GM18499 (cell line): ENCODE measurements around the gene NAP1L4.
"Not testable (repeated sequence)": the region's sequence is repeated elsewhere in the genome, so short reads cannot be mapped to it uniquely, and the experiment has no call there.

Source experiments
- ATAC-seq: cut with Tn5 transposase; IDR thresholded peaks from one replicate; pipeline ENCODE4 v1.9.1; 2021; ENCODE audit warnings: moderate number of reproducible peaks; ENCODE audit not compliant: insufficient read depth, unreplicated experiment

Gene NAP1L4

GRCh38 chr11:2913776-2914175 lies 78.4 kb downstream of the NAP1L4 start:
- no peak for ATAC-seq

GRCh38 chr11:2913019-2913431 lies 79.1 kb downstream of the NAP1L4 start:
- ATAC-seq, result no peak

DNA sequence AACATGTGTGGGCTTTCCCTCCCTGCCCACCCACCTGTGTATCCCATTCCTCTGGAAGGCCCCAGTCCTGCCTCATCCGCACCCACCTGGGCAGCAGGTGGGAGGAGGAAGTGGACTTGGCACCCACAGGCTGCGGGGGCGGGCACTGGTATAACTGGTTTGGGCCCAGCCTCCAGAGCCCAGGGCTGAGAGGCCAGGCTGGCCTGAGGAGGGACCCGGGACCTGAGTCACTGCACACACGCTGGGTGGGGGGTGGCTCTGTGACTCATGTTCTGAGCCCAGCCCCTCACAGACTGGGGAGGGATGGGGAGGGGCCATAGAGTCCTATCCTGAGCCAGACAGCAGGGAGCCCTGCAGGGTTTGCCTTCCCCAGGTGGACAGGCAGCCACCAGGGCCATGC lies 79.6 kb downstream of the NAP1L4 start:
- no peak for ATAC-seq

DNA sequence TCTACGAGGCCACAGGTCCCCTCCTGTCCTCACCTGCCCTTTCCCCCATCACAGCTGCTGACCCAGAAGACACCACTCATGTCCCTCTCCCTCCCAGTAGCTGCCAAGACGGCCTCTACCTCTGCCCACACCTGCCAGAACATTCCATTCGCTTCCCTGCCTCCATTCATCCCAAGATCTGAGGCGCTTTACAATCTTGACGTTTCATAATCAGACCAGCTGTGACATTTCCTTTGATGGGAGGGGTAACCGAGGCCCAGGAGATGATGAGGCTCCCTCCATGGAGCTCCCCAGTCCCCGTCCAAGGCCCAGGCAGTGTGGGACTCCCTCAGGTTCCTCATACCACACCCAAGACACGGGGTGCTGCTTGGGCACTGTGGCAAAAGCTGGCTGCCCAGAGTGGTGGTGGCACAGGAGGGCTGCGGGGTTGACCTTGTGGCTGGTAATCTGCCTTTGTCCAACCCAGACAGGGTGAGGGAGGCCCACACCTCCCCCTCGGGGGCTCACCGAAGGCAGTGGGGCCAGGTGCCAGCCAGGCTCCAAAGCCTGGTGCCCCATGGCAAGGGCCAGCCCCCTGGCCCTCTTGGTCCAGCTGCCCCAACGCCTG lies 80.2 kb downstream of the NAP1L4 start:
- ATAC-seq, result no peak

DNA sequence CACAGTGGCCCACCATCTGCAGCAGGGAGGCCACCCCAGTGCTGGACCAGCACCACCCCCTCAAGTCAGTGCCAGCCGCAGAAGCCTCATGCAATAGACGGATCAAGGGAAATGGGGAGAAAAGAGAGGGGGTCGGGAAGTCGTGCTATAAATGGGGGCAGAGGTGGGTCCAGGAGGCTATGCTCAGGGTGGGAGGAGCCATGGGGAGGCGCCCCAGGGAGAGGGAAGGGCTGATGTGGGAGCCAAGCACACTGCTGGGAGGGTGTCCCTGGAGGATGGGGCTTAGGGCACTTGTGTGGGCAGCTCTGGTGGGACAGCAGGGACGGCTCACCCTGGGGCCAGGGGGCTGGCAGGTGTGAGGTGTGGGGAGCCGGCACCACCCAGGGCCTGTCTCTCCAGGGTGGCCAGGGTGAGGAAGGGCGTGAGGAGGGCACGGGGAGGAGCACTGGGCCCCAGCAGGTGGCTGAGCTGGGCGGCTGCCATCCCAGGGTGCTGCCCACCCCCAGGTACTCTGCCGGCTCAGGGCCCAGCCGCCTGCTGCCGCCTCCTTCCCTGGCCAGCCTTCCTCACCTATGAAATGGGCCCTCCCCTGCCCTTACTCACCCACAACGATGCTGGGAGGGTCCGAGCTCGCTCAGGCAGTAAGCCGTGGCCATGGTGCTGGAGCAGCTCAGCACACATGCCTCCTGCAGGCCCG lies 80.9 kb downstream of the NAP1L4 start:
- no peak for ATAC-seq

DNA sequence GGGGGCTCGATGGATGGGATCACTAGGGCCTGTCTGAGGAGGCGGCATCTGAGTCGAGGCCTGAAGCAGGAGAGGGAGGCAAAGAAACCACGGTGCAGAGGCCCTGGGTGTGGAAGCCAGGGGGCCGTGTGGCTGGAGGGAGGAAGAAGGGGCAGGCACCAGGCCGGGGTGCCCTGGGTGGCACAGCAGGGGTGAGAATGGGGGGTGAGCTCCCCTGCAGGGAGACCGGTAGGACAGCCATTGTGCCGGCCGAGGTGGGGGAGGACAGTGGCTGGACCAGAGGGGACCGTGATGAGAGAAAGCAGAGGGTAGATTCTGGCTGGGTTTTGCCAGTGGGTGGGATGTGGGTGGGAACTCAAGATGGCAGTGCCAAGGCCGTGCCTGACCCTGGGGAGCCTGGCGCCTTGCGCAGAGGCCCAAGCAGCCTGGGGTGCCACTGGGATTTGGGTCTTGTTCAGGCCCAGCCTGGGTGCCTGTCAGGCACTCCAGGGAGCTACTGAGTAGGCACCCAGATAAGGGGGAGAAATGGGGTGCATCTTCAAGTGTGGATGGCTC lies 81.7 kb downstream of the NAP1L4 start:
- no peak for ATAC-seq

- ATAC-seq, result no peak
These were observed 82.8 kb downstream of the NAP1L4 start for GRCh38 chr11:2909133-2909902.

DNA sequence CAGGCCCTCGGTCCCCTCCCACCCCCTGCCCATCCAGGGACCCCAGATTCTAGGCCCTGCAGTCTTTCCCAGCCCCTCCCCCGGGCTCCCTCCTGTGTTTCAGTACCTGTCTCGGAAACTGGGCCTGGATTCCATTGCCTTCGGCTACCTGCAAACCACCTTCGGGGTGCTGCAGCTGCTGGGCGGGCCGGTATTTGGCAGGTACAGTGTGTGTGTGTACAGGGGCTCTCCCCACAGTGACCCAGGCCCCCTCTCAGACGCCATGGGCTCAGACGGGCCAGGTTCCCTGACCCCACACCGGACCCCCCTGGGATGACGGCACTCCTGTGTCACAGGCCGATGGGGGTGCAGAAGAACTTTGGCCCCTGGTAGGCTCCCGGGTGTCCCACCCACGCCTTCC lies 84.0 kb downstream of the NAP1L4 start:
- ATAC-seq, result no peak

DNA sequence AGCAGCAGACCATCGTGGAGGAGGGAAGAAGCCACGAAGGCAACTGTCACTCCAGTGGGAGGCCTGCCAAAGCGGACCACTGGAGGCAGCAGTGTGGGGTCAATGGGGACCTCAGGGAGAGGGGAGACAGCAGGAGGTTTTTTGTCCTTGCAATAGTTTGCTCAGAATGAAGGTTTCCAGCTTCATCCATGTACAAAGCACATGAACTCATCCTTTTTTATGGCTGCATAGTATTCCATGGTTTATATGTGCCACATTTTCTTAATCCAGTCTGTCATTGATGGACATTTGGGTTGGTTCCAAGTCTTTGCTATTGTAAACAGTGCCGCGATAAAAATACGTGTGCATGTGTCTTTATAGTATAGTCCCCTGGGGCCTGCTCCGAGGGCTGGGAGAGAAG lies 86.8 kb downstream of the NAP1L4 start:
- ATAC-seq, result not testable (repeated sequence)

DNA sequence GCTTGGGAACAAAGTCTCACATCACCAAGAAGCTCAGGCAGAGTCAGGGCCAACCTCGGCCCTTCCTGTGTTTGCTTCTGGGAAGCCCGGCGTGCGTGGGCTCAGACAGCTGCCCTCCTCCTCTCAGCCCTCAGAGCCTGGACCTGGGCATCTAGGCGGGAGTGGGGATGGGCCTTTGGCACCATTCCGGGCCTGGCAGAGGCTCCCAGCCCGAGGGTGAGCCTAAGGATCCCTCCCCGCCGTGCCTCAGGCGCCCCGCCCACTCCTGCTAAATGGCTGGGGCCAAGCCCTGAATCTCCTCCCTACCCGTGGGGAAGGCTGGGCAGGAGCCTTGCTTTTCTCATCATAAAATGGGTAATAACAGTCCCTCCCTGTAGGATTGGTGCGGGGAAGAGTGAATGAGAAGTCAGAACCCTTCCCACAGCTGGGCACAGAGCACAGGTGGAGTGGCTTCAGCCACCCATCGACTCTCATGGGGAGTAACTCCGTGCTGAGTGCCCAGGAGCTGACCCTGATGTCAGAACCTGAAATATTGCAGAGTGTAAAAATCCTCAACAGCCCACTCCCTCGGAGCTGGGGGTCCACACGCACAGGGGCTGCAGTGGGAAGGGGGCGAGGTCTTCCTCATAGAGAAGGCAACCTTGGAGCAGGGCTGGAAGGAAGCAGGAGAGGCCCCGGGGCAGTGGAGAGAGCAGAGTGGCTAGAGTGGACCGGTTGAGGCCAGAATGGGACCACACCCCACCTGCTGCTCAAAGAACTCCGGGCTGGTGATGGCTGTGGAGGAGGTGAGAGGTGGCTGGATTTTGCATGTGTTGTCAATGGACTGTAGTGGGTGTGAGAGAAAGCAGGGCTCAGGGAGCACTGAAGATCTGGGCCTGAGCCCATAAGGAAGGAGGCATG lies 87.7 kb downstream of the NAP1L4 start:
- ATAC-seq, result no peak

DNA sequence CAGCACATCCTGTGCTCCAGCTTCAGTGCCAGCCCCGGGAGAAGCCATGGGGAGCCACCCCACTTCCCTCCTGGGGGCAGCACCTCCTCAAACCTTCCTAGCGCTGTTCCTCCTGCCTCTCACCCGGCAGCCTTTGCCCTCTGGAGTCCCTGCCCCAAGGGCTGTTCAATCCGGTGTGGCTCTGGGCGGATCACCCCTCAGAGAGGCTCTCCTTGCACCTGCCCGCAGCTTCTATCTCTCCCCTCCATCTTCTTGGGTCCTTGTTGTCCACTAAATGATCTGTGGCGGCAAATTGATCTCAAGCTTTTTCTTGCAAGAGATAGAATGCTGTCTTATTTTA lies 88.5 kb downstream of the NAP1L4 start:
- no peak for ATAC-seq

- no peak for ATAC-seq
These were observed 89.1 kb downstream of the NAP1L4 start for GRCh38 chr11:2902784-2903671.

GRCh38 chr11:2901854-2902783 lies 90.0 kb downstream of the NAP1L4 start:
- peak; percentile 84 for ATAC-seq

- no peak for ATAC-seq
These were observed 90.8 kb downstream of the NAP1L4 start for GRCh38 chr11:2901196-2901796.

DNA sequence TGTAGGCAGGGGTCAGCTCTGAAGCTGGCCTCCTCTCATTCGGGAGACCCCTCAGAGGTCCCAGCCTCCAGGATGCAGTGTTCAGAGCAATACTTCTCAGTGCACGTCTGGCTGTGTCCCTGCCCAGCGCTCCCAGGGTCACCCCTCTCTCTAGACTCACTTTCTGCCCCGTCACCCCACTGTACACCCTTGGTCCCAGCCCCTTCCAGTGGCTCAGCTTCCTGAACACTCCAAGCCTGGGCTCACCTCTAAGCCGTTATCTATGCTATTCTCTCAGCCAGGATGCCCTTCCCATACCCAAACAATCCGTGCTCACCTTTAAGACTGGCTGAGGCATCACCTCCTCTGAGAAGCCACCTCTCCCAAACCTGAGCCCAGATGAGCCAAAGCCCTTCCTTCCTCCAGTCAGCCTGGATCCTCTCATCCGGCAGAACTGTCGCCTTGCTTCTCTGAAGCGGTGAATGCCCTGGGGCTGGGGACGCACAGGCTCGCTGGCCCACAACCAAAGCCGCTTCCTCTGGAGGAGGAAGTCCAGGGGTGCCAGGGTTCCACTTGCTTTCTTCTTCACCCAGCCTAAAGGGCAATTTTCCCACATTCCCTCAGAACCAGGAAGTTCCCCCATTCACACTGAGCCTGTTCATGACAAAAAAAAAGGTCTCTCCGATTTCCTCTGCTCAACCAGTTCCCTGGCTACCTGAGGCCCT lies 92.9 kb downstream of the NAP1L4 start:
- ATAC-seq, result no peak

GRCh38 chr11:2898366-2899079 lies 93.6 kb downstream of the NAP1L4 start:
- ATAC-seq, result no peak

GRCh38 chr11:2897048-2897447 lies 95.1 kb downstream of the NAP1L4 start:
- no peak for ATAC-seq
